ENCODE measurements around the gene CDA.
"Not testable (repeated sequence)": the region's sequence is repeated elsewhere in the genome, so short reads cannot be mapped to it uniquely, and the experiment has no call there.

Gene CDA

DNA sequence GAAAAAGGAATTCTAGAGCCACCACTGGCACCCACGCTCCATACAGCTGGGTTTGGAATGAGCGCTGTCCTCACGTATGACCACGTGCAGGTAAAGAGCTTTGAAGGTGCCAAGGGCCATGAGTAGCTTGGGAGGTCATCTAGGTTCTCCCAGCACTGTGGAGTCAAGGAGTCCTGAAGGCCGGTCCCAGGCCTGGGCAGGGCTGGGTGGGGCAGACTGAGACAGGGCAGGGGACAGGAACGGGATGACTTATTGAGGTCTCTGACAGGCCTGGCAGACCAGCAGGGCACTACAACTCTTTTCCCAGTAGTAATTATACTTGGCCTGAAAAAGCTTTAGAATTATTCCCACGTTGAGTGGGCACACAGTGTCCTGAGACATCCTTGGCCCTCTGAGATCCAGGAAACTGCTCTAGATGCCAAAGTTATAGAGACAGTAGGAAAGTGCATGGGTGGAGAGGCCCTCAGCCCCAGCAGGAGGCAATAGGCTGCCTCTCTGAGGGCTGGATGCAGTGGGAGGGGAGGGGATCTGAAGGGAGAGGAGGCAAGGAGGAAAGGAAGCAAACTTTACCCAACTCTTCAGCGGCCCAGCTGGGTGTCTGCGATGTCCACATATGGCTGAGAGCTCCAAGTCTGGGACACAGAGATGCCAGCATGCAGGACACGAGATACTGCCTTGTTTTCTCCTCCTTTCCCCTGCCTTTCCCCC lies 1.8 kb upstream of the CDA start:
- DNase-seq (ENCODE audit: low read depth in 2 of 2), result no peak

DNA sequence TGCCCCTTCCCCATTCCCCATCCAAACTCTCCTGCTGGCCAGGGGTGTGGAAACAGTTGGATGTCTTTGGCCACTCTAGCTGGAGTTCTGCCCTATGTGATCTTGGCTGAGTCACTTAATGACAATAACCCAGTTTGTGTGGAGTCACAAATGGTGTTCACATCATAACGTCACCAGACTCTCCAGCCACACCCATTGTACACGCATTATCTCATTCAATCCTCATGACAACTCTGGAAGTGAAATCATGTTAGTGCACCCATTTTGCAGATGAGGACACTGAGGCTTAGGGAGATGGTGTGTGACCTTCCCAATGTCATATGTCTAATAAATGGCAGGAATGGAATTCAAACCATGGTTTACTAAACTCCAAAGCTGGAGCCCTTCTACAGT lies 1.2 kb upstream of the CDA start:
- DNase-seq (ENCODE audit: low read depth in 2 of 2), result no peak

DNA sequence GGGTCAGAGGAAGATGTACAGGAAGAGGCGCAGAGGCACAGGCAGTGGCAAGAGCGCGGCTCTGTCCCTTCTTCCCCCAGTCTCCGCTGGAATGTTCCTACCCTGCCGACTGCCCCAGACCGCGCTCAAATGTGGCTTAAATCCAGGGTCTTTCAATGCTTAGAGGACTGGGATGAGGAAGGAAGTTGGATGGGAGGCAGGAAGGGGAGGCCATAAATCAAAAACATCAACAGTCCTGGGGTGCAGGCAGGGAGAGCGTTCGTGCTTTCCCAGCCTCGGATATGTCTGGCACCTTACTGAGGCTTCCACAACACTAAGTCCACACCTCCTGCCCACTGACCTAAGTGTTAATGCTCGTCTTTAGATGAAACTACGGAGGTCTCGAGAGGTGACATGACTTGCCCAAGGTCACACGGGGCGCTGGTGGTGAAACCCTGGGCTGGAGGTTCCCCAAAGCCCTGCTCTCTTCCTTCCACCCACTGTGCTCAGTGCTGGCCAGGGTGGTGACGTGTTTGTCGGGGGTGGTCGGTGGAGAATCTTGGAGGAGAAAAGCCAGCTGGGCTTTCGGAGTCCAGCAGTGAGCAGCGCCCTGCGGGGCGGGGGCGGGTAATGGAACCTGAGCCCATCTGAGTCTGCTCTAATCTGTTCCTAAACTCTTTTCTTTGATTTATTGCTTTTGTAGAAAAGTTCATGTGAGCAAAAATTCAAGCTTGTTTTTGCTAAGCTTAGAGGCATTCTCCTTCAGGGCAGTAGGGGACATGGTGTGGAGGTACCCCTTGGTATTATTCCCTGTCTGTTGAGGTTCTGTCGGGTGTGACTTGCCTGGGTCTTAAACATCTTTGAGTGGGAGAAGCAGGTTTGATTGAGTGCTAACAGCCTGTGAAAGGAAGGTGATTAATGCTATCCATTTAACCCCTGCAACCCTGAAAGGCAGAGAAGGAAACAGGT lies 708 bp downstream of the CDA start:
- DNase-seq (ENCODE audit: low read depth in 2 of 2), result no peak

DNA sequence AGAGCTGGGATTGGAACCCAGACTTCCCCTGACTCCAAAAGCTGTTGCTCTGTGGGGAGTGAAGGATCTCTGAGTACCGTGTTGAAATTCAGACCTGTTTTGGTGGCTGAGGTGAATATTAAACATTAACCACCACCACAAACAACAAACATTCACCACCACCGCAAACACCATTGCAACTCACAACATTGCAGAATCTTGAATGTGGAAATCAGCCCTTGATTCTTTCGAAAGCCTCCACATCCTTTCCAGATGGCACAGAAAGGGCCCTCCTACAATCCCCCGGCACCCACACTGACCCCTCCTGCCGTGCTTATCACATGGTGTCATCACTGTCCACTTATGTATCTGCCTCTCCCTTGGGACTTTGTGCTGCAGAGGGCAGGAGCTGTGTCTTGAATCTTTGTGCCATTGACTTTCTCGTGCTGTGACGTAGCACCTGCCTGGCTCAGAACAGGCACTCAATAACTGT lies 1.4 kb downstream of the CDA start:
- no peak for DNase-seq (ENCODE audit: low read depth in 2 of 2)

DNA sequence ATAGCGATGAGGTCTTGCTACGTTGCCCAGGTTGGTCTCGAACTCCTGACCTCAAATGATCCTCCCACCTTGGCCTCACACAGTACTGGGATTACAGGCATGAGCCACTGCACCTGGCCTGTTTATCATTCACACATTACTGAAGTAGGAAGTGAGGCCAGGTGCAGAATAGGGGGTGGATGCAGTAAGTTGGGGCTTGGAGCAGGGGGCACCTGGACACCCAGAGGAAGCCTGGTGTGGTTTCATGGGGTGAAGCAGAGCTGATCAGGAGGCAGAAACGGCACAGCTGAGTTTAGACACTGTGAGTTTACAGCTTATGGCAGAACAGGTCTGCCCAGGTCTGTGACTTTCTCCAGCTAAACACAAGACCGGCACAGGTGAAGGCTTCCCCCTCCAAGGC lies 4.9 kb downstream of the CDA start:
- DNase-seq (ENCODE audit: low read depth in 2 of 2), result no peak

DNA sequence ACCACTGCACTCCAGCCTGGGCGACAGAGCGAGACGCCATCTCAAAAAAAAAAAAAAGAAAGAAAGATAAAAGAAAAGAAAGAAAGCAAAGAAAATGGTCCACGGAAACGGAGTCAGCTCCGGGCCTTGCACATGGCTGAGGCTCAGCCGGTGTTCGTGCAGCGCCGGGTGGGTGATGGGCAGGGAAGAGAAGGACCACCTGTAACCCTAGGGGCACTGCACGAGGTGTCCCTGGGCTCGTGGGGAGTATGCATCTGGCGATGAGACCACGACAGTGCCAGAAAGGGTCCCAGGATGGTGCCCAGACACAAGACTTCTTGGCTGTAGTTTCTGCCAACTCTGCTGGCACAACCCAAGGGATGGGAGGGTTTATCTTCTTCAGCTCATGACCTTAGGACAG lies 5.8 kb downstream of the CDA start:
- DNase-seq (ENCODE audit: low read depth in 2 of 2), result no peak

DNA sequence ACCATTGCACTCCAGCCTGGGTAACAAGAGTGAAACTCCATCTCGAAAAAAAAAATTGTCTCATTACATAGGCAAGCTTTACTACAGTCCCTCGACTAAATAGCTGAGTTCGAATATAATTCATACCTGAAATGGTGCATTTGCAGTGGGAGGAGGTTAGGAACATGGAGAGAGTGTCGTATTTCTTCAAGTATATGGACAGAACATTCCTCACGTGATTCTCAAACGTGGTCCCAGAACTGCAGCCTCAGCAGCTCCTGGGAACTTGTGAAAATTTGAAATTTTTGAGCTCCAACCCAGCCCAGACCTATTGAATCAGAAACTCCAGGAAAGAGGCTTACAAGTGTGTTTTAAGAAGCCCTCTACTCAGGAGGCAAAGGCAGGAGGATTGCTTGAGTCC lies 7.2 kb downstream of the CDA start:
- no peak for DNase-seq (ENCODE audit: low read depth in 2 of 2)

DNA sequence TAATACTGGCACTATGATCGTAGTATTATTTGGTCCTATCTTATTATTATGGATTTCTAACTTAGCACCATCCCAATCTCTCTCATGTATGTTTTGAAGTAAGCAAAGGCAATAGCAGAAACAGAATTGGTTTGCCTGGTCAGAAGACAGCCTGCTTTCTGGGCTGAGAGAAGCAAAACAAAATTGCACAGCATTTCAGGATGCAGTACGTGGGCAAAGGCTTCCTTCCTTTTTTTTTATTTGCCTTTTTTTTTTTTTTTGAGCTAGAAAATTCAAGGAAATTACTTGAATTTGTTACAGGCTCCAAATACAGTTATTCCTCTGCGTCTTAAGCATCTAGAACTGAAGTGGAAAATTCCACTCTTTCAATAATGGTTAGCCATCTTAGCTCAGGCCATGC lies 8.8 kb downstream of the CDA start:
- DNase-seq (ENCODE audit: low read depth in 2 of 2), result no peak

DNA sequence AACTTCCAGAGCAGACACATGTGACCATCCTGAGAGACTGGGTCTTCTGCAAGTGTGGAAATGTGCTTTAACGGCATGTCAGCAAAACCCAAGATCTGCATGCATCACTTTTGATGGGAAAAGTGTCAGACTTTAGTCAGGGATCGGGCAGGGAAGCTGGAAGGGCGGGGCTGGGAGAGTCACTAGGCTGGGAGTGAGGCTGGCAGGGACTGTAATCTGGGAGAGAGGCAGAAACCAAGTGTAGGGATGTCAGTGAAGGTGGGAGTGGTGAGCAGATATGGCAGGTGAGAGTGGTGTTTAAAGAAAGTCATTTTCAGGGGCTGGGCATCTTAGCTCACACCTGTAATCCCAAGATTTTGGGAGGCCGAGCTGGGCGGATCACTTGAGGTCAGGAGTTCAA lies 11.3 kb downstream of the CDA start:
- no peak for DNase-seq (ENCODE audit: low read depth in 2 of 2)

DNA sequence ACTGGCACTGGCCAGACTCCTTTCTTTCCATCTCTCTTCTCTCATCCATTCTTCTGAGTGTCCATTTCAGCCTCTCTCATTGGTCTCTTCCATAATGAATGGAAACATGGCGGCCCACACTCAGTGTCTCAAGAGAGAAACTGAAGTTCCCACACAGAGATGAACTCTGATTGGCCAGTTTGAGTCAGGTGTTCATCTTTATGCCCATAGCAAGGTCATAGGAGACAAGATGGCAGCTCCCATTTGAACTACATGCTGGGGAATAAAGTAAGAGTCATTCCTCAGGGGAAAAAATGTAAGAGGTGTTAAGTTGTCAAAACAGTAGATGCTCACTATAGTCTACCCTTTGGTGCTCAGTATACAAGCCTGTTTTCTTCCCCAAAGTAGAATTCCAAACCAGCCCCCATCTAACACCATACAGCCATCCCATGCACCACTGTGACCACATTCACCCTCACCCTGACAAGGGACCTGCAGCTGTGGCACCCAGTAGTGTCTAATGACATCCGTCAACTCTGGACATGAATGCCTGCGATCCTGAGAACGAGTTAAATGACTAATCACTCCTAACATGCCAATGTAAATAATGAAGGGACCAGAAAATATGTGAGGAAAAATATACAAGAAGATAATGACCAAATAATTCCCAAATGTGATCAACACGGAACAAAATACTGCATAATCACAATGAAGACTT lies 12.4 kb downstream of the CDA start:
- DNase-seq (ENCODE audit: low read depth in 2 of 2), result no peak

DNA sequence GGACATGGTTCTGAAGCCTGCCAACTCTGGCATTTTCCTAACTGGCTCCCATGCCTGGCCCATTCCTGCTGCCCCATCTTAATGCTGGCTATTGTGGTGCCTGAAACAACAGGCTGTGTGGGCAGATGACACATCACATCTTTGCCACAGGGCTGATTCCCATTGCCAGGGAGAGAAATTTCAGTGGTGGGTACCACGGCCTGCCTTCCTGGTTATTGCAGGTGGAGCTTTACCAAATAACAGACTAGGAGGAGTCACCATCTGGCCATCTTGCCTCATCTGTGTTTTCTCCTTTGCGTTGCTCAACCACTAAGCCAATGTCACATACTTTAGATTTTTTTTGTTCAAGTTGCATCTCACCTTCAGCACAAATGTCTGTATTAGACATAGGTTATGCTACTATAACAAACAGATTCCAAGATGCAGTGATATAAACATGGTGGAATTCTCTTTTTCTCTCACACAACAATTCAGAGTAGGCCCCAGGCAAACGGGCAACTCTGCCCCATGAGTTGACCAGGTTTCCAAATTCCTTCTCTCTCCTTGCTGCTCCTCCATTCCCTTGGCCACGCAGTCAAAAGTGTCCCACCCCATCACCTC lies 14.1 kb downstream of the CDA start:
- no peak for DNase-seq (ENCODE audit: low read depth in 2 of 2)

DNA sequence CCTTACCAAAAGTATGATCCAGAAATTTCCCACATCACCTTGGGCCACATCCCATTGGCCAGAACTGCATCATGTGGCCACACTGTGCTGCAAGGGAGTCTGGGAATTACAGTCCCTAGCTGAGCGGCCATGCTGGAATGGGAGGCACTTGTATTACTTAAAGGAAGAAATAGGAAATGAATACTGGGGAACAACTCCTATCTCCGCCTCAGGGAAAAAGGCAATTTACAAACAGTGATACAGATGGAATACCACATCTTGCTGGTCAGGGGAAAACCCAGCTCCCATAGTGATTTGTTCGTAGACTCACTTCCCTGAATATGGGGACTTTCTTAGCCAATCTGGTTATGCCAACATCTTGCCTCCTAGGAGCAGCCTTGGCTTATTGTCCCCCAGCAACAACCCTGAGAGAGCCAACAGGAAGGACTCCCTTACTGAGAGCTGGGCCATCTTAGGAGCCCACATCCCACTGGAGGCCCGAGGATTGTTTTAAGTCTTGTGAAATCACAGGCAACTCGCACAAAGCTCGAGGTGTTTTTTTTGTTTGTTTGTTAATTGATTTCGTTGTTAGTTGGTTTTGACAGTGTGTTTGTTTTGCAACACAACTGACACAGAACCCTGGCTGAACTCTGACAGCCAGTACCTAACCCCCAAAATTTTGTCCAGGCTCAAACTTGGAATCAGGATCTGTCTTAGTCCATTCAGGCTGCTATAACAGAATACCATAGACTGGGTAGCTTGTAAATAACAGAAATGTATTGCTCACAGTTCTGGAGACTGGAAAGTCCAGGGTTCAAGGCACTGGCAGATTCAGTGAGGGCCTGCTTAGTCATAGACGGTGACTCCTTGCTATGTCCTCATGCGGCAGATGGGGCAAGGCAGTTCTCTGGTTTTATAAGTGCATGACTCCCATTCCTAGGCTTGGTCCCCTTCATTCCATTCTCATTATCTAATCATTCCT lies 14.9 kb downstream of the CDA start:
- no peak for DNase-seq (ENCODE audit: low read depth in 2 of 2)

DNA sequence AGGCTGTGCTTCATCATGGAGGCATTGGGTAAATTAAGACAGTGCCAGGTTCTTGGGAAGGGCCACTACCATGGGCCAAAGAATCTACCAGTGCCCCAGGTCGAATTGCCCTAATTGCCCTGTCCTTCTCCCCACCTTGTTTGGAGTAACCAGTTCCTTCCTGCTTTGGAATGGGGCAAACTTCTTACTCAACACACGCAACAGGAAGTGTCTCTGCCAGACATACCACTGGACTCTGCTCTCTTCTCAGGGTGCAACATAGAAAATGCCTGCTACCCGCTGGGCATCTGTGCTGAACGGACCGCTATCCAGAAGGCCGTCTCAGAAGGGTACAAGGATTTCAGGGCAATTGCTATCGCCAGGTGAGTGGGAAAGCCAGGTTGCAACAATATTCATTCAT lies 15.8 kb downstream of the CDA start:
- no peak for DNase-seq (ENCODE audit: low read depth in 2 of 2)

DNA sequence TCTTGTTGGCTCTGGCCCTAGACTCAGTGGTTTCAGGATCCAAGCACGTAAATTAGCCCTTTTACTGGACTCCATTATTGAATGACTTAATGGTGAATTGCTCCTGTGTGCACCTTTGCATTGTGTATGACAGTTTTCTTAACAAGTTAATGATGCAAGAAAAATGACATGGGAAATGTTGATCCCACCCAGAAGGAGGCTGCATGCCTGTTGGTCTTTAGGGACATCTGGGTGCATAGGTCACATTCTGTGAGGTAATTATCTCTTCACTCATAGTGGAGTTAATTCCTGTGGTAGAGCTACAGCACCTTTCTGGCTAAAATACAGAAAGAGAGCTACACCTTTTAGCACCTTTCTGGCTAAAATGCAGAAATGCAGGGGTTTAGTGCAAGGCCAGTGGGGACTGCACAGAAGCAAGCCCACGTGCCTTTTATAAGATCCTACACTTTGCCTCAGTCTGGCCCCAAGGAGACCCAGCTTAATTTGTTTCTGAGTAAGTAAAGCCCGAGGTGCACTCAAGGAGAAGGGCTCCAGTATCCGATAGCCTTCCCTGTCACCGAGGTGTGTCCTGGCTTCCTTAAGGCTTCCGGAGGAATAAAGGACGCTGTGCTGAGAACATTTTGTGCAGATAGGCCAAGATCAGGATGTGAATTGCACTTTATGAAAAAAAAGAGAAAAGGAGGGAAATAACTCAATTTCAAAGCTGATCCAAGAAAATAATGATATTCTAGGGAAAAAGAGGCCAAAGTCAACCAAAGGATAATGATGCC lies 18.1 kb downstream of the CDA start:
- DNase-seq (ENCODE audit: low read depth in 2 of 2), result not testable (repeated sequence)

DNA sequence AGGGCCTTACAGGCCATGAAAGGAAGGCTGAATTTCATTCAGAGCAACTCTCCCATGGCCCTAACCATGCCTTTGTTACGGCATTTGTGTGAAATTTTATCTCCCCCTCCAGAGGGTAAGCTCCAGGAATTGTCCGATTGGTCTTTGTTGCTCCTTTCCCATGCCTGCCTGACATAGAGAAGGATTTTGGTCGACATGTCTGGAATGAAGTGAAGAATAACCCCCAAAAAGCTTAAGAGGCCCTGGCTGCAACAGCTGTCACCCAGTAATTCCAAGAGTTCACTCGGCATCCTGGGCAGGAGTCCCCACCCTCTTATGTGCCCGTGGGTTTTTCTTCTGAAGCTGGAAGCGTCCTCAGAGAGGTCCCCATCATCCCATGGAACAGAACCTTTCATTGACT lies 20.6 kb downstream of the CDA start:
- DNase-seq (ENCODE audit: low read depth in 2 of 2), result no peak

DNA sequence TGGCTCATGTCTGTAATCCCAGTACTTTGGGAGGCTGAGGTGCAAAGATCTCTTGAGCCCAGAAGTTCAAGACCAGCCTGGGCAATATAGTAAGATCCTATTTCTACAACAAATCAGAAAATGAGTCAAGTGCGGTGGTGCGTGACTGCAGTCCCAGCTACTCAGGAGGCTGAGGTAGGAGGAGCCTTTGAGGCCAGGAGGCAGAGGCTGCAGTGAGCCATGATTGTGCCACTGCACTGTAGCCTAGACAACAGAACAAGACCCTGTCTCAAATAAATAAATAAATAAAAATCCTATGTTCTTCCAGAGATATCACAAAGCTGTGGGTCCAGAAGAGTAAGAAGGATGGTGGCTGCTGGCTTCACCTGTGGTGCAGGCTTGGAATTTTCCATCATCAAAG lies 22.1 kb downstream of the CDA start:
- DNase-seq (ENCODE audit: low read depth in 2 of 2), result no peak

DNA sequence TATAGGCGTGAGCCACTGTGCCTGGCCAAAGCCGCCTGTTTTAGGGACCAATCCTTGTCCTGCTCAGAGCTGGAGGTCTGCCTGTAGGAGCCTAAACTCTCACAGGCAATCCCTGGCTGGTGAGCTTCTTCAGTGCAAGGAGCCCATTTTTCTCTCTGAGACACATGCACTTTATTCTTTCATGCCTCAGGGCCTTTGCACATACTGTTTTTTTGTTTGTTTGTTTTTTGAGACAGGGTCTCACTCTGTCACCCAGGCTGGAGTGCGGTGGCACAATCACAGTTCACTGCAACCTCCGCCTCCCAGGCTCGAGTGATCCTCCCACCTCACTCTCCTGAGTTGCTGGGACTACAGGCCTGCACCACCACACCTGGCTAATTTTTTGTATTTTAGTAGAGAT lies 22.8 kb downstream of the CDA start:
- no peak for DNase-seq (ENCODE audit: low read depth in 2 of 2)

DNA sequence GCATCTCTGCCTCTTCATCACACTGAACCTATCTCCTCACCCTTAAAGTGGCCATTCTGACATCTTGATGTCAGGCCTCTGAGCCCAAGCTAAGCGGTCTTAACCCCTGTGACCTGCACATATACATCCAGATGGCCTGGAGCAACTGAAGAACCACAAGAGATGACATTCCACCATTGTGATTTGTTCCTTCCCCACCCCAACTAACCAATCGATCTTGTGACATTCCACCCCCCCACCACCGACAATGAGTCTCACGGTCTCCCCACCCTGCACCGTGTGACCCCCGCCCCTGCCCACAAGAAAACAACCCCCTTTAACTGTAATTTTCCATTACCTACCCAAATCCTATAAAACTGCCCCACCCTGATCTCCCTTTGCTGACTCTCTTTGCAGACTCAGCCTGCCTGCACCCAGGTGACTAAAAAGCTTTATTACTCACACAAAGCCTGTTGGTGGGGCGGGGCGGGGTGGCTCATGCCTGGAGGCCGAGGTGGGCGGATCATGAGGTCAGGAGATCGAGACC lies 23.4 kb downstream of the CDA start:
- no peak for DNase-seq (ENCODE audit: low read depth in 2 of 2)

DNA sequence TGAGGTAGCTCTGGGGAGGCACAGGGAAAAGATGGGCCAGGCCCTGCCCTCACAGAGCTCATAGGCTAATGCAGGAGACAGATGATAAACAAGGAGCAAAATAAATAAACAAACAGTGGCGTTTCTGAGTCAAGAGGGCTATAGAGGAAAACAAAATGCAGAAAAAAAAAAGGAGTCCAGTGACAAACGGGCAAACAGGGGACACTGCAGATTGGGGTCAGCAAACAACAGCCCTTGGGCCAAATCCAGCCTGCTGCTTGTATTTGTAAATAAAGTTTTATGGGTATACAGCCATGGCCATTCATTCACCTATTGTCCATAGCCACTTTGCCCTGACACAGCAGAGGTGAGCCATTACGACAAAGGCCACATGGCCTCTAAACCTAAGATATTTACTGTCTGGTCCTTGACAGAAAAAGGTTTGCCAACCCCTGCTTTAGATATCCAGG lies 25.3 kb downstream of the CDA start:
- DNase-seq (ENCODE audit: low read depth in 2 of 2), result no peak
